Psoas muscle (tissue), 8 donors: ENCODE measurements around the gene KIF13A. TPM values are rescaled to one million over a fixed set of nuclear protein-coding genes. Genes with fewer than 3 reads are reported as not detected.
A peak's percentile ranks its signal among the peaks of the same experiment; 100 is the strongest.
"Not testable (repeated sequence)": the region's sequence is repeated elsewhere in the genome, so short reads cannot be mapped to it uniquely, and the experiment has no call there.

Experiments
- ATAC-seq, 4 donors: fragments of 200-7000 bp; cut with Tn5 transposase; one replicate each; pipeline ENCODE4 v1.9.1; 2020; ENCODE audit warnings: moderate library complexity in 3 of 4, mild to moderate bottlenecking in 2 of 4
- DNase-seq, 2 donors: peaks; one replicate each; pipeline ENCODE4 v3.0.0-alpha.2; 2020
- H3K27ac ChIP-seq: fragments of 200-600 bp; one replicate; pipeline ENCODE4 v1.8.0; 2022
- H3K27me3 ChIP-seq, 3 donors: fragments of 200-600 bp in 1 of 3; one replicate each; pipeline versions ENCODE4 v1.6.1 to v1.8.0; 2013 to 2022; ENCODE audit warnings: low read length in 2 of 3, mild to moderate bottlenecking in 2 of 3, moderate library complexity in 1 of 3; ENCODE audit not compliant: insufficient read depth in 3 of 3
- H3K36me3 ChIP-seq, 2 donors: fragments of 200-600 bp in 1 of 2; one replicate each; pipeline versions ENCODE4 v1.6.1 to v1.8.0; 2013 to 2022; ENCODE audit warnings: low read depth in 1 of 2, mild to moderate bottlenecking in 1 of 2, moderate library complexity in 1 of 2; ENCODE audit not compliant: insufficient read depth in 1 of 2
- H3K4me1 ChIP-seq: fragments of 200-600 bp; one replicate; pipeline ENCODE4 v1.8.0; 2022
- H3K4me3 ChIP-seq: fragments of 200-600 bp; one replicate; pipeline ENCODE4 v1.8.0; 2022; ENCODE audit warnings: mild to moderate bottlenecking
- H3K9me3 ChIP-seq: fragments of 200-600 bp; one replicate; pipeline ENCODE4 v1.8.0; 2022
- CTCF ChIP-seq: fragments of 200-600 bp; IDR thresholded peaks from one replicate; pipeline ENCODE4 v1.8.0; 2022; ENCODE audit warnings: antibody characterized with exemption
- WGBS, 3 donors: extraction: QIAGEN DNeasy Blood & Tissue Kit; methylation state at CpG; one replicate each; pipeline versions ENCODE4 v1.1.6 to v1.1.7; 2013; 5-methylcytosine and 5-hydroxymethylcytosine counted together
- intact Hi-C, 2 donors: fragments of 100-400 bp; cut with DNase I; formaldehyde crosslinking; loops; one replicate each; pipeline versions ENCODE4 v1.11.0 to v1.14.2; 2022
- polyA plus RNA-seq, 3 donors: library from polyadenylated mRNA; stranded (reverse); fragments of 200-250 nt; gene quantifications; one replicate each; pipeline ENCODE4 v1.2.3, GENCODE V29; 2013
- total RNA-seq, 4 donors: library from RNA; stranded (reverse); fragmentation: NEBNext Ultra II Directional in 2 of 4; extraction: Animal tissue kit (Norgen Biotek cat#: 25700) in 2 of 4; gene quantifications; one replicate each; pipeline versions ENCODE4 v1.2.1 to v1.2.4, GENCODE V29; 2021 to 2023
- donor health status: healthy with polysubstance abuse.
- donor health status: DM: no; HTN: no; CAD: no; lungs with moderate emphysema.
- donor health status: Bipolar disorder and iron deficiency.
- donor health status: healthy.
- donor health status: DM: yes; HTN: yes; CAD: no.
- donor health status: DM: no; HTN: no; CAD: no.
- donor health status: DM: no; HTN: no; CAD: no.
- donor health status: DM: yes; HTN: yes; CAD: no.

Gene KIF13A
- total and polyA plus RNA-seq, 7 donors: 17.0 to 80.2 (median 70.4) TPM

GRCh38 chr6:17894905-17895304 lies 92.5 kb downstream of the KIF13A start:
- Histone ChIP-seq H3K4me3 (no peak overlapping the region), H3K36me3 (peaks cover 9 to 12% of the 10 kb centered on the region in 2 donors), H3K27me3 (no peaks in the 10 kb centered on the region), H3K27ac (no peak overlapping the region), H3K9me3 (peaks cover 16% of the 10 kb centered on the region), H3K4me1 (peaks cover 3% of the 10 kb centered on the region)
- 95 to 97% (median 97%) methylated on average over 1 of the region's 1 CpG for WGBS, 3 donors
- TF ChIP-seq CTCF: no peak
- intact Hi-C loops: no loop called here
- DNase-seq (no peak), ATAC-seq (no peak)

- DNase-seq (no peak), ATAC-seq (no peak)
- Histone ChIP-seq H3K4me3 (no peak overlapping the region), H3K36me3 (peaks cover 9 to 12% of the 10 kb centered on the region in 2 donors), H3K27ac (no peak overlapping the region), H3K4me1 (no peaks in the 10 kb centered on the region), H3K27me3 (no peaks in the 10 kb centered on the region), H3K9me3 (peaks cover 16% of the 10 kb centered on the region)
- WGBS, 3 donors: 97 to 98% (median 97%) methylated on average over 6 of the region's 6 CpGs
- intact Hi-C loops: no loop called here
- no peak for TF ChIP-seq CTCF
Observed at GRCh38 chr6:17894191-17894590, 93.2 kb downstream of the KIF13A start.

GRCh38 chr6:17892097-17892686 lies 95.2 kb downstream of the KIF13A start:
- 89 to 96% (median 94%) methylated on average over 3 of the region's 3 CpGs for WGBS, 3 donors
- peaks cover 5 to 7% of the 10 kb centered on the region in 2 donors for H3K36me3 ChIP-seq
- intact Hi-C loops: no loop called here
- H3K27ac ChIP-seq: no peak overlapping the region
- peaks cover 16% of the 10 kb centered on the region for H3K9me3 ChIP-seq
- no peak for TF ChIP-seq CTCF
- no peak overlapping the region for H3K4me3 ChIP-seq
- no peak for ATAC-seq
- peaks cover 5% of the 10 kb centered on the region for H3K4me1 ChIP-seq
- DNase-seq: no peak
- no peaks in the 10 kb centered on the region for H3K27me3 ChIP-seq

GRCh38 chr6:17890309-17890708 lies 97.1 kb downstream of the KIF13A start:
- WGBS, 3 donors: 16 to 40% (median 17%) methylated on average over 1 of the region's 1 CpG
- ATAC-seq (peak in 3 of 4 donors; percentile 64 to 80 (median 68)), DNase-seq (no peak)
- H3K27ac ChIP-seq: peak overlapping the region; percentile 65
- peaks cover under 1 to 5% of the 10 kb centered on the region in 2 donors for H3K36me3 ChIP-seq
- peaks cover 10% of the 10 kb centered on the region for H3K9me3 ChIP-seq
- intact Hi-C loops: no loop called here
- H3K4me3 ChIP-seq: no peak overlapping the region
- TF ChIP-seq CTCF: no peak
- H3K4me1 ChIP-seq: peaks cover 22% of the 10 kb centered on the region
- no peaks in the 10 kb centered on the region for H3K27me3 ChIP-seq

GRCh38 chr6:17889777-17890176 lies 97.7 kb downstream of the KIF13A start:
- ATAC-seq, intact Hi-C loops, DNase-seq, H3K27ac ChIP-seq, H3K36me3 ChIP-seq, H3K27me3 ChIP-seq, H3K4me3 ChIP-seq, H3K9me3 ChIP-seq: not testable (repeated sequence)
- WGBS, 3 donors: 94 to 98% (median 96%) methylated on average over 9 of the region's 9 CpGs
- H3K4me1 ChIP-seq: peaks cover 27% of the 10 kb centered on the region
